GM12878 (cell line): ENCODE measurements around the gene S100A2. TPM values are rescaled to one million over a fixed set of nuclear protein-coding genes. Genes with fewer than 3 reads are reported as not detected.
A peak's percentile ranks its signal among the peaks of the same experiment; 100 is the strongest.

Experiments
- BACH1 ChIP-seq: fragments of 450-650 bp; IDR thresholded peaks from 2 replicates; pipeline ENCODE4 v1.6.1; 2017; ENCODE audit warnings: mild to moderate bottlenecking, borderline replicate concordance
- CBFB ChIP-seq: IDR thresholded peaks from 2 replicates; pipeline ENCODE4 v1.6.1; 2016; ENCODE audit warnings: antibody characterized with exemption, low read depth
- EZH2 ChIP-seq: IDR thresholded peaks from 2 replicates; pipeline ENCODE4 v1.6.1; 2012; ENCODE audit warnings: low read depth, mild to moderate bottlenecking, control low read depth, inconsistent platforms, low read length, borderline replicate concordance; ENCODE audit not compliant: control insufficient read depth
- IKZF1 ChIP-seq: fragments of 450-650 bp; conservative IDR thresholded peaks from 2 replicates; pipeline ENCODE4 v1.6.1; 2017; ENCODE audit warnings: antibody characterized with exemption, mild to moderate bottlenecking
- IKZF2 ChIP-seq, 2 experiments: fragments of 450-650 bp; IDR thresholded peaks; 2 replicates each; pipeline ENCODE4 v1.6.1; 2017; ENCODE audit warnings: mild to moderate bottlenecking in 2 of 2, moderate library complexity in 2 of 2
- JUNB ChIP-seq: IDR thresholded peaks from 2 replicates; pipeline ENCODE4 v1.6.1; 2016; ENCODE audit warnings: antibody characterized with exemption, mild to moderate bottlenecking
- NFXL1 ChIP-seq: fragments of 450-650 bp; IDR thresholded peaks from 2 replicates; pipeline ENCODE4 v1.6.1; 2017; ENCODE audit warnings: antibody characterized with exemption, mild to moderate bottlenecking, borderline replicate concordance
- NFYA ChIP-seq: IDR thresholded peaks from 2 replicates; pipeline ENCODE4 v1.6.1; 2011; ENCODE audit warnings: low read depth, mild to moderate bottlenecking, low read length, improper control_type of control experiment, borderline replicate concordance
- PML ChIP-seq: IDR thresholded peaks from 2 replicates; pipeline ENCODE4 v1.6.1; 2012; ENCODE audit warnings: low read length, inconsistent platforms
- RCOR1 ChIP-seq: conservative IDR thresholded peaks from 2 replicates; pipeline ENCODE4 v1.6.1; 2012; ENCODE audit warnings: low read depth, low read length, improper control_type of control experiment
- RUNX3 ChIP-seq: IDR thresholded peaks from 2 replicates; pipeline ENCODE4 v1.6.1; 2012; ENCODE audit warnings: low read length, inconsistent platforms
- SIN3A ChIP-seq: IDR thresholded peaks from 2 replicates; pipeline ENCODE4 v1.6.1; 2012; ENCODE audit warnings: low read depth, low read length, improper control_type of control experiment
- SIX5 ChIP-seq: IDR thresholded peaks from 2 replicates; pipeline ENCODE4 v1.6.1; 2011; ENCODE audit warnings: mild to moderate bottlenecking, low read depth, low read length, moderate library complexity; ENCODE audit not compliant: severe bottlenecking
- SMAD5 ChIP-seq: IDR thresholded peaks from 2 replicates; pipeline ENCODE4 v1.6.1; 2016; ENCODE audit warnings: antibody characterized with exemption, low read depth
- SUZ12 ChIP-seq: fragments of 200-600 bp; sonication (generic); IDR thresholded peaks from one replicate; pipeline ENCODE4 v1.6.1; 2018; ENCODE audit warnings: antibody characterized with exemption, mild to moderate bottlenecking; ENCODE audit not compliant: unreplicated experiment
- TAF1 ChIP-seq: IDR thresholded peaks from 2 replicates; pipeline ENCODE4 v1.6.1; 2011; ENCODE audit warnings: mild to moderate bottlenecking, low read depth, low read length, borderline replicate concordance
- ZNF24 ChIP-seq: fragments of 450-650 bp; IDR thresholded peaks from 2 replicates; pipeline ENCODE4 v1.6.1; 2017; ENCODE audit warnings: antibody characterized with exemption, mild to moderate bottlenecking
- polyA plus RNA-seq, 11 experiments: library from polyadenylated mRNA; depleted of rRNA in 4 of 11; unstranded in 6 of 11; stranded (reverse) in 5 of 11; fragments of >200 nt; fragmentation: Nextera tagmentation in 4 of 11; fragmentation: Illumina TruSeq in 1 of 11; extraction: Ambion mirVana in 4 of 11; extraction: Trizol in 1 of 11; gene quantifications; 1 replicate in 1 of 11; 2 replicates in 10 of 11; pipeline versions ENCODE4 v1.2.1 to v1.2.3, GENCODE V29; 2011 to 2016; ENCODE audit warnings: inconsistent platforms in 2 of 11, missing spikeins in 2 of 11, low read depth in 1 of 11
- total RNA-seq, 4 experiments: library from RNA; depleted of rRNA in 3 of 4; stranded (reverse); fragments of >200 nt in 3 of 4; fragmentation: Illumina TruSeq in 1 of 4; extraction: Trizol in 1 of 4; gene quantifications; 2 replicates each; pipeline versions ENCODE4 v1.2.1 to v1.2.3, GENCODE V29; 2013 to 2021
- TF ChIP-seq, protein P1 (sequence below): fragments of 450-650 bp; conservative IDR thresholded peaks from 2 replicates; pipeline ENCODE4 v1.6.1; 2017; ENCODE audit warnings: mild to moderate bottlenecking, moderate library complexity
- TF ChIP-seq, protein P2 (sequence below): IDR thresholded peaks from 2 replicates; pipeline ENCODE4 v1.6.1; 2011; ENCODE audit warnings: borderline replicate concordance, low read depth, mild to moderate bottlenecking, moderate library complexity, low read length; ENCODE audit not compliant: insufficient read depth, poor library complexity, severe bottlenecking
- TF ChIP-seq, protein P3 (sequence below): fragments of 450-650 bp; IDR thresholded peaks from 2 replicates; pipeline ENCODE4 v1.6.1; 2016; ENCODE audit warnings: mild to moderate bottlenecking
- TF ChIP-seq, protein P4 (sequence below): fragments of 450-650 bp; formaldehyde crosslinking; IDR thresholded peaks from 2 replicates; pipeline ENCODE4 v1.4.0; 2022; ENCODE audit warnings: mild to moderate bottlenecking, moderate library complexity
- TF ChIP-seq, protein P5 (sequence below): fragments of 450-650 bp; IDR thresholded peaks from 2 replicates; pipeline ENCODE4 v1.6.1; 2016; ENCODE audit warnings: mild to moderate bottlenecking

Gene S100A2
- total and polyA plus RNA-seq, 10 of the 15 experiments (the other 5 are each of a cell fraction or from before 2014, with no cell fraction given): 0.11 to 1.5 (median 0.59) TPM; not detected in 2

DNA sequence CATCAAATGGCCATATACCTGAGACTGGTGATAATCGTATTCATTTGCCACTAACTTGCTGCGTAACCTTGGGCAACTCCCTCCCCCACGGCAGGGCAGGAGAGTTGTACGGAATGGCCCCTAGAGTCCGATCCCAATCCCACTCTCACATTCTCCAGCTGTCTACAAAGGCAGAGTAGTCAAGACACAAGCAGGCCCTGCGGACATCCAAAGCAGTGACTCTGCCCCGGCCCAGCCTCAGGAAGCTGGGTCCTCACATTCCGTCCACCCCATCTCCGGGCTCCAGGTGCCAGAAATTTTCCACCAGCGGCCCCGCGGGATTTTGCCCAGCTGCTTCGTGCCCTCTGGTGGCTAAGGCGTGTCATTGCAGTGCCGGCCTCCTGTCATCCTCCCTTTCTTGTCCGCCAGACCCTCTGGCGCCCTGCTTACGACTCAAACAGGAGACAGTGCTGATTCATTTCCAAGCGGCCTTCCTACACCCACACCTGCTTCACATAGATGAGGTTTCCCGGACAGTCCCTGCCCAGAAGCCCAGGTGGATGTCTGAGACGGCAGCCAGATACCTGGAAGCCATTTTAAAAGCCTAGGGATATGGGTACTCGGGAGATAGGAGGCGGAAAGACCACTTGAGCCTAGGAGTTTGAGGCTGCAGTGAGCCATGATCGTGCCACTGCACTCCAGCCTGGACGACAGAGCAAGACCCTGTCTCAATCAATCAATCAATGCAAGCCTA is 2.9 kb upstream of the S100A2 start (continued):
- TF ChIP-seq, protein P1, sequence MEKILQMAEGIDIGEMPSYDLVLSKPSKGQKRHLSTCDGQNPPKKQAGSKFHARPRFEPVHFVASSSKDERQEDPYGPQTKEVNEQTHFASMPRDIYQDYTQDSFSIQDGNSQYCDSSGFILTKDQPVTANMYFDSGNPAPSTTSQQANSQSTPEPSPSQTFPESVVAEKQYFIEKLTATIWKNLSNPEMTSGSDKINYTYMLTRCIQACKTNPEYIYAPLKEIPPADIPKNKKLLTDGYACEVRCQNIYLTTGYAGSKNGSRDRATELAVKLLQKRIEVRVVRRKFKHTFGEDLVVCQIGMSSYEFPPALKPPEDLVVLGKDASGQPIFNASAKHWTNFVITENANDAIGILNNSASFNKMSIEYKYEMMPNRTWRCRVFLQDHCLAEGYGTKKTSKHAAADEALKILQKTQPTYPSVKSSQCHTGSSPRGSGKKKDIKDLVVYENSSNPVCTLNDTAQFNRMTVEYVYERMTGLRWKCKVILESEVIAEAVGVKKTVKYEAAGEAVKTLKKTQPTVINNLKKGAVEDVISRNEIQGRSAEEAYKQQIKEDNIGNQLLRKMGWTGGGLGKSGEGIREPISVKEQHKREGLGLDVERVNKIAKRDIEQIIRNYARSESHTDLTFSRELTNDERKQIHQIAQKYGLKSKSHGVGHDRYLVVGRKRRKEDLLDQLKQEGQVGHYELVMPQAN: 0 out of 2 replicates have a peak, but pooled peaks have one; percentile 19
- TF ChIP-seq SMAD5: no peak
- TF ChIP-seq RCOR1: no peak
- TF ChIP-seq, protein P2, sequence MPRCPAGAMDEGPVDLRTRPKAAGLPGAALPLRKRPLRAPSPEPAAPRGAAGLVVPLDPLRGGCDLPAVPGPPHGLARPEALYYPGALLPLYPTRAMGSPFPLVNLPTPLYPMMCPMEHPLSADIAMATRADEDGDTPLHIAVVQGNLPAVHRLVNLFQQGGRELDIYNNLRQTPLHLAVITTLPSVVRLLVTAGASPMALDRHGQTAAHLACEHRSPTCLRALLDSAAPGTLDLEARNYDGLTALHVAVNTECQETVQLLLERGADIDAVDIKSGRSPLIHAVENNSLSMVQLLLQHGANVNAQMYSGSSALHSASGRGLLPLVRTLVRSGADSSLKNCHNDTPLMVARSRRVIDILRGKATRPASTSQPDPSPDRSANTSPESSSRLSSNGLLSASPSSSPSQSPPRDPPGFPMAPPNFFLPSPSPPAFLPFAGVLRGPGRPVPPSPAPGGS: no peak
- TF ChIP-seq, protein P3, sequence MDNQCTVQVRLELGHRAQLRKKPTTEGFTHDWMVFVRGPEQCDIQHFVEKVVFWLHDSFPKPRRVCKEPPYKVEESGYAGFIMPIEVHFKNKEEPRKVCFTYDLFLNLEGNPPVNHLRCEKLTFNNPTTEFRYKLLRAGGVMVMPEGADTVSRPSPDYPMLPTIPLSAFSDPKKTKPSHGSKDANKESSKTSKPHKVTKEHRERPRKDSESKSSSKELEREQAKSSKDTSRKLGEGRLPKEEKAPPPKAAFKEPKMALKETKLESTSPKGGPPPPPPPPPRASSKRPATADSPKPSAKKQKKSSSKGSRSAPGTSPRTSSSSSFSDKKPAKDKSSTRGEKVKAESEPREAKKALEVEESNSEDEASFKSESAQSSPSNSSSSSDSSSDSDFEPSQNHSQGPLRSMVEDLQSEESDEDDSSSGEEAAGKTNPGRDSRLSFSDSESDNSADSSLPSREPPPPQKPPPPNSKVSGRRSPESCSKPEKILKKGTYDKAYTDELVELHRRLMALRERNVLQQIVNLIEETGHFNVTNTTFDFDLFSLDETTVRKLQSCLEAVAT: no peak
- TF ChIP-seq JUNB: no peak
- no peak for TF ChIP-seq NFXL1
- TF ChIP-seq, protein P4, sequence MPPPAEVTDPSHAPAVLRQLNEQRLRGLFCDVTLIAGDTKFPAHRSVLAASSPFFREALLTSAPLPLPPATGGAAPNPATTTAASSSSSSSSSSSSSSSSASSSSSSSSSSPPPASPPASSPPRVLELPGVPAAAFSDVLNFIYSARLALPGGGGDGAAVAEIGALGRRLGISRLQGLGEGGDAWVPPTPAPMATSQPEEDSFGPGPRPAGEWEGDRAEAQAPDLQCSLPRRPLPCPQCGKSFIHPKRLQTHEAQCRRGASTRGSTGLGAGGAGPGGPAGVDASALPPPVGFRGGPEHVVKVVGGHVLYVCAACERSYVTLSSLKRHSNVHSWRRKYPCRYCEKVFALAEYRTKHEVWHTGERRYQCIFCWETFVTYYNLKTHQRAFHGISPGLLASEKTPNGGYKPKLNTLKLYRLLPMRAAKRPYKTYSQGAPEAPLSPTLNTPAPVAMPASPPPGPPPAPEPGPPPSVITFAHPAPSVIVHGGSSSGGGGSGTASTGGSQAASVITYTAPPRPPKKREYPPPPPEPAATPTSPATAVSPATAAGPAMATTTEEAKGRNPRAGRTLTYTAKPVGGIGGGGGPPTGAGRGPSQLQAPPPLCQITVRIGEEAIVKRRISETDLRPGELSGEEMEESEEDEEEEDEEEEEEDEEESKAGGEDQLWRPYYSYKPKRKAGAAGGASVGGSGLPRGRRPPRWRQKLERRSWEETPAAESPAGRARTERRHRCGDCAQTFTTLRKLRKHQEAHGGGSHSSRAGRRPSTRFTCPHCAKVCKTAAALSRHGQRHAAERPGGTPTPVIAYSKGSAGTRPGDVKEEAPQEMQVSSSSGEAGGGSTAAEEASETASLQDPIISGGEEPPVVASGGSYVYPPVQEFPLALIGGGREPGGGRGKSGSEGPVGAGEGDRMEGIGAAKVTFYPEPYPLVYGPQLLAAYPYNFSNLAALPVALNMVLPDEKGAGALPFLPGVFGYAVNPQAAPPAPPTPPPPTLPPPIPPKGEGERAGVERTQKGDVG (CRISPR knock-in tag): no peak
- no peak for TF ChIP-seq BACH1
- no peak for TF ChIP-seq ZNF24
- no peak for TF ChIP-seq SUZ12
- no peak for TF ChIP-seq SIX5
- TF ChIP-seq, protein P5, sequence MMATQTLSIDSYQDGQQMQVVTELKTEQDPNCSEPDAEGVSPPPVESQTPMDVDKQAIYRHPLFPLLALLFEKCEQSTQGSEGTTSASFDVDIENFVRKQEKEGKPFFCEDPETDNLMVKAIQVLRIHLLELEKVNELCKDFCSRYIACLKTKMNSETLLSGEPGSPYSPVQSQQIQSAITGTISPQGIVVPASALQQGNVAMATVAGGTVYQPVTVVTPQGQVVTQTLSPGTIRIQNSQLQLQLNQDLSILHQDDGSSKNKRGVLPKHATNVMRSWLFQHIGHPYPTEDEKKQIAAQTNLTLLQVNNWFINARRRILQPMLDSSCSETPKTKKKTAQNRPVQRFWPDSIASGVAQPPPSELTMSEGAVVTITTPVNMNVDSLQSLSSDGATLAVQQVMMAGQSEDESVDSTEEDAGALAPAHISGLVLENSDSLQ: peak; percentile 20; the same call in 1 of the 2 replicates
- TF ChIP-seq NFYA: no peak
- TF ChIP-seq TAF1: no peak
- peak; percentile 83 for TF ChIP-seq IKZF1
- TF ChIP-seq PML: no peak
- no peak for TF ChIP-seq EZH2
- peak; percentile 42 to 54 for TF ChIP-seq IKZF2 (IDR thresholded peaks at IDR 0.05)
- TF ChIP-seq CBFB: no peak
- 0 out of 2 replicates have a peak, but pooled peaks have one; percentile 15 for TF ChIP-seq RUNX3
- no peak for TF ChIP-seq SIN3A
